ENCODE results near the gene TBCEL. TPM values are rescaled to one million over a fixed set of nuclear protein-coding genes. Genes with fewer than 3 reads are reported as not detected.

Gene TBCEL
- total and polyA plus RNA-seq, 12 donors: 3.9 to 39.9 (median 28.8) TPM

GRCh38 chr11:121099364-121099763 is 75.5 kb downstream of the TBCEL start:
- Histone ChIP-seq H3K36me3 (no peaks in the 10 kb centered on the region), H3K27me3 (no peaks in the 10 kb centered on the region), H3K27ac (no peak overlapping the region), H3K4me1 (peaks cover 0 to 7% (median 3%) of the 10 kb centered on the region in 9 donors), H3K4me3 (no peak overlapping the region), H3K9me3 (no peaks in the 10 kb centered on the region)
- TF ChIP-seq, protein P1, sequence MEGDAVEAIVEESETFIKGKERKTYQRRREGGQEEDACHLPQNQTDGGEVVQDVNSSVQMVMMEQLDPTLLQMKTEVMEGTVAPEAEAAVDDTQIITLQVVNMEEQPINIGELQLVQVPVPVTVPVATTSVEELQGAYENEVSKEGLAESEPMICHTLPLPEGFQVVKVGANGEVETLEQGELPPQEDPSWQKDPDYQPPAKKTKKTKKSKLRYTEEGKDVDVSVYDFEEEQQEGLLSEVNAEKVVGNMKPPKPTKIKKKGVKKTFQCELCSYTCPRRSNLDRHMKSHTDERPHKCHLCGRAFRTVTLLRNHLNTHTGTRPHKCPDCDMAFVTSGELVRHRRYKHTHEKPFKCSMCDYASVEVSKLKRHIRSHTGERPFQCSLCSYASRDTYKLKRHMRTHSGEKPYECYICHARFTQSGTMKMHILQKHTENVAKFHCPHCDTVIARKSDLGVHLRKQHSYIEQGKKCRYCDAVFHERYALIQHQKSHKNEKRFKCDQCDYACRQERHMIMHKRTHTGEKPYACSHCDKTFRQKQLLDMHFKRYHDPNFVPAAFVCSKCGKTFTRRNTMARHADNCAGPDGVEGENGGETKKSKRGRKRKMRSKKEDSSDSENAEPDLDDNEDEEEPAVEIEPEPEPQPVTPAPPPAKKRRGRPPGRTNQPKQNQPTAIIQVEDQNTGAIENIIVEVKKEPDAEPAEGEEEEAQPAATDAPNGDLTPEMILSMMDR (IDR thresholded peaks at IDR 0.05): no peak
- DNase-seq (no peak), ATAC-seq (no peak)
- intact Hi-C loops (cut with DNase I): no loop called here
- 84 to 91% methylated on average over 4 of the region's 4 CpGs for WGBS, 2 donors

DNA sequence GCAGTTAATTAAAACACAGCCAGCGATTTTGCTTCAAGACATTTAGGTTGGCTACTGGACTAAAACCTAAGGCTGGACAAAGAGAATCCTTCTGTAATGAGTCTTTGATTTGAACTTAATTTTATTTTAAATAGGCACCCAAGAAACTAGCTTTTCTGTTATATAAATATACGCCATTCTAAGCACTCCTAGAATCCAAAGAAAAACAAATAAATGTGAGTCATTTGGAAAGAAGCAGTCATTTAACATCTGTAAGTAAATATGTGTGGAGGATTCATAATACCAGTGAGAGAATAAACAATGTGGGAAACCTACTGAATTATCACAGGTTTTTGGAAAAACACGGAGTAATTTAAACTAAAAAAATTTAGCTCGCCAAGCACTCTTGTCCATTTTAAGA is 76.0 kb downstream of the TBCEL start:
- intact Hi-C loops (cut with DNase I): loop anchor here in 1 of 10 donors (10.0 kb wide), 1 partner anchor 145 kb away; no protein-coding TSS in a partner anchor
- Histone ChIP-seq H3K9me3 (no peaks in the 10 kb centered on the region), H3K27me3 (no peaks in the 10 kb centered on the region), H3K27ac (no peak overlapping the region), H3K36me3 (no peaks in the 10 kb centered on the region), H3K4me3 (no peak overlapping the region), H3K4me1 (peaks cover 0 to 12% (median 8%) of the 10 kb centered on the region in 9 donors)
- TF ChIP-seq, protein P1 (IDR thresholded peaks at IDR 0.05): no peak
- DNase-seq: no peak
- WGBS, 2 donors: 83 to 88% methylated on average over 4 of the region's 4 CpGs
- no peak for ATAC-seq

DNA sequence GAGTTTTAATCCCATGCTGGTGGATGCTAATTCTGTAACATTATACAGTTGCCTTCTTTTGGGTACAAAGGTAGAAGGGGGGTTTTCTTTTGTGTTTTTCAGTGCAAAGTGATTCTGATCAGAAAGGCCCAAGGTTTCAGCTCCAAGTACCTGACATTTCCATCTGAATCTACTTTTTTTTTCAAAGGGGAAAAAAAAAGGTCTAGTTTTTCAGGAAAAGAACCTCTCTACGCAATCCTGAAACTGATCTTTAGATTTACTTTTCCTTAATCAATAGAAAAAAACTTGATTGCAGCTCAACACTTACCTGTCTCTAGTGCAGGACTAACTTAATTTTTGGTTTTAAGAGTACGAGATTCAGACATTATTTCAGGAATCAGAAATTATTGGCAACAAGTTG is 77.0 kb downstream of the TBCEL start, which contains the start of gene TECTA:
TECTA (plus strand) TSS at position 301 of the 400 bp plus-strand sequence. CDS start 1,423 bp downstream, outside the sequence.
- H3K9me3 ChIP-seq: no peaks in the 10 kb centered on the region
- H3K4me3 ChIP-seq: no peak within 1 kb of the TSS
- DNase-seq (no peak), ATAC-seq (no peak)
- intact Hi-C loops (cut with DNase I): loop anchor here in 1 of 10 donors (10.0 kb wide), 1 partner anchor 146 kb away; no protein-coding TSS in a partner anchor
- H3K4me1 ChIP-seq: peaks cover 0 to 23% (median 14%) of the 10 kb centered on the region in 9 donors
- H3K27ac ChIP-seq: no peak within 1 kb of the TSS
- TF ChIP-seq, protein P1 (IDR thresholded peaks at IDR 0.05): no peak
- H3K27me3 ChIP-seq: no peaks in the 10 kb centered on the region
- H3K36me3 ChIP-seq: no peaks in the 10 kb centered on the region
- WGBS, 2 donors: 99 to 100% methylated on average over 2 of the region's 2 CpGs

DNA sequence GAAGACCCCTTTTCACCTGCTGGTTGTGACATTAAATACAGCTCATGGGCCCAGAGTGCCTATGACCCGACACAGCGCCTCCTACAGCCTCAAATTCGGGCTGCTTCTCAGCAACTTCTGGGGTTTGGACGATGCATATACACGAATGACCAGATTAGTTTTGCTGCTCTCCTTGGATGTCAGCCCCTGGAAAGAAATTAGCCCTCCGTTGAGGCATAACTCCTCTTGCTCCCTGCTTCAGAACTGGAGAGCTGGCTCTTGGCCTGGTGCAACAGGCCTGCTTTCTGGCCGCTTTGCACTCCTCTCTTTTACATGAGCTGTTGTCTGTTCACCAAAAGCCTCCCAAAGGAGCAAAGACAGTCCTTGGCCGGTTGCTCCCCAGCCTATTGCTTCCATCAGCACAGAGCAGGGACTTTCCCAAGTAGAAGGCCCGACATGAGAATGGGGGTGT is 80.4 kb downstream of the TBCEL start:
- Histone ChIP-seq H3K4me1 (peaks cover 0 to 23% (median 14%) of the 10 kb centered on the region in 9 donors), H3K4me3 (no peak overlapping the region), H3K9me3 (no peaks in the 10 kb centered on the region), H3K36me3 (no peaks in the 10 kb centered on the region), H3K27ac (peak overlapping the region in 3 of 10 donors; percentile 23 to 41 (median 31)), H3K27me3 (no peaks in the 10 kb centered on the region)
- peak in 7 of 8 donors; percentile 25 to 80 (median 66) for ATAC-seq
- peak; percentile 22 to 32 for DNase-seq
- WGBS, 2 donors: 64 to 66% methylated on average over 9 of the region's 9 CpGs
- intact Hi-C loops (cut with DNase I): loop anchor here in 1 of 10 donors (10.0 kb wide), 1 partner anchor 150 kb away; no protein-coding TSS in a partner anchor
- TF ChIP-seq, protein P1 (IDR thresholded peaks at IDR 0.05): peak in 2 of 9 donors; percentile 6 to 19
